SK-N-SH (cell line): ENCODE results near the gene SORCS3. TPM values are rescaled to one million over a fixed set of nuclear protein-coding genes. Genes with fewer than 3 reads are reported as not detected.

Experiments
- CTCF ChIA-PET: fragments of 300-600, 350-600 bp; formaldehyde crosslinking; extraction: SDS; loops from one replicate; lab custom pipeline; 2021; lab: Yijun Ruan, JAX
- POLR2A ChIA-PET: fragments of 350-600 bp; sonication (Branson Sonifier 250); formaldehyde crosslinking; extraction: SDS; loops from one replicate; lab custom pipeline; 2020; ENCODE audit warnings: antibody characterized with exemption, inconsistent platforms; lab: Yijun Ruan, JAX
- DNase-seq: peaks from one replicate; pipeline ENCODE4 v3.0.0; 2012
- H2AFZ ChIP-seq: fragments of 200-600 bp; sonication (generic); 2 replicates; pipeline ENCODE4 v1.8.1; 2016; ENCODE audit warnings: antibody characterized with exemption, mild to moderate bottlenecking, low read depth
- H3F3A ChIP-seq: fragments of 200-600 bp; sonication (generic); replicated peaks from 2 replicates; pipeline ENCODE3; 2016; ENCODE audit warnings: antibody characterized with exemption, mild to moderate bottlenecking; ENCODE audit not compliant: insufficient read depth
- H3K27ac ChIP-seq, 2 experiments: fragments of 200-500 bp in 1 of 2; fragments of 200-600 bp in 1 of 2; sonication (Bioruptor generic) in 1 of 2; sonication (generic), shearing (Covaris generic) in 1 of 2; 2 replicates each; pipeline versions ENCODE4 v1.5.1 to v1.6.1; 2014 to 2016; ENCODE audit warnings: low read depth in 2 of 2, inconsistent platforms in 1 of 2, low read length in 1 of 2, mild to moderate bottlenecking in 1 of 2, mixed read lengths in 1 of 2
- H3K27me3 ChIP-seq: fragments of 200-600 bp; sonication (generic), shearing (Covaris generic); 2 replicates; pipeline ENCODE4 v1.6.1; 2016; ENCODE audit warnings: mixed run types; ENCODE audit not compliant: insufficient read depth
- H3K36me3 ChIP-seq, 2 experiments: fragments of 200-500 bp in 1 of 2; fragments of 200-600 bp in 1 of 2; sonication (Bioruptor generic) in 1 of 2; sonication (generic) in 1 of 2; replicated peaks in 1 of 2; 2 replicates each; pipeline versions ENCODE3 to v1.5.1; 2014 to 2016; ENCODE audit warnings: low read length in 1 of 2, mild to moderate bottlenecking in 1 of 2; ENCODE audit not compliant: insufficient read depth in 2 of 2, control insufficient read depth in 1 of 2
- H3K4me1 ChIP-seq, 2 experiments: fragments of 200-500 bp in 1 of 2; fragments of 200-600 bp in 1 of 2; sonication (Bioruptor generic) in 1 of 2; sonication (generic), shearing (Covaris generic) in 1 of 2; 2 replicates each; pipeline versions ENCODE4 v1.5.1 to v1.6.1; 2014 to 2016; ENCODE audit warnings: low read depth in 1 of 2, low read length in 1 of 2, mixed run types in 1 of 2; ENCODE audit not compliant: insufficient read depth in 2 of 2, control insufficient read depth in 1 of 2
- H3K4me2 ChIP-seq: fragments of 200-600 bp; sonication (generic), shearing (Covaris generic); 2 replicates; pipeline ENCODE4 v1.6.1; 2017; ENCODE audit warnings: mixed run types
- H3K4me3 ChIP-seq, 2 experiments: fragments of 200-500 bp in 1 of 2; fragments of 200-600 bp in 1 of 2; sonication (Bioruptor generic) in 1 of 2; sonication (generic), shearing (Covaris generic) in 1 of 2; 2 replicates each; pipeline versions ENCODE4 v1.5.1 to v1.8.1; 2014 to 2016; ENCODE audit warnings: low read depth in 2 of 2, inconsistent platforms in 1 of 2, low read length in 1 of 2, mild to moderate bottlenecking in 1 of 2, mixed read lengths in 1 of 2, moderate library complexity in 1 of 2
- H3K79me2 ChIP-seq: fragments of 200-600 bp; sonication (generic); 2 replicates; pipeline ENCODE4 v1.8.1; 2017; ENCODE audit warnings: mild to moderate bottlenecking; ENCODE audit not compliant: insufficient read depth
- H3K9ac ChIP-seq: fragments of 200-600 bp; sonication (generic); 2 replicates; pipeline ENCODE4 v1.6.1; 2017; ENCODE audit warnings: mixed run types
- H3K9me2 ChIP-seq: fragments of 200-600 bp; sonication (generic); 2 replicates; pipeline ENCODE4 v1.6.1; 2017; ENCODE audit warnings: mixed run types
- H3K9me3 ChIP-seq: fragments of 200-600 bp; sonication (generic); 2 replicates; pipeline ENCODE4 v1.6.1; 2017; ENCODE audit warnings: mixed run types, mild to moderate bottlenecking, moderate library complexity
- H4K20me1 ChIP-seq: fragments of 200-600 bp; sonication (generic); 2 replicates; pipeline ENCODE4 v1.6.1; 2017; ENCODE audit warnings: mild to moderate bottlenecking, mixed run types; ENCODE audit not compliant: insufficient read depth
- CHD2 ChIP-seq: fragments of 150-350 bp; IDR thresholded peaks from 2 replicates; pipeline ENCODE4 v1.6.1; 2018; ENCODE audit warnings: low read length; ENCODE audit not compliant: partially characterized antibody
- CTCF ChIP-seq: fragments of 200-600 bp; sonication (generic); IDR thresholded peaks from 2 replicates; pipeline ENCODE4 v1.6.1; 2017; ENCODE audit warnings: antibody characterized with exemption, mild to moderate bottlenecking, moderate library complexity
- ELF1 ChIP-seq: IDR thresholded peaks from 2 replicates; pipeline ENCODE4 v1.4.0; 2012
- IRF3 ChIP-seq: fragments of 150-350 bp; IDR thresholded peaks from 2 replicates; pipeline ENCODE4 v1.6.1; 2016; ENCODE audit warnings: mild to moderate bottlenecking, low read depth, low read length
- MAX ChIP-seq: IDR thresholded peaks from 2 replicates; pipeline ENCODE4 v1.4.0; 2012; ENCODE audit warnings: low read depth
- NRF1 ChIP-seq: IDR thresholded peaks from 2 replicates; pipeline ENCODE4 v1.6.1; 2012; ENCODE audit warnings: low read depth, mild to moderate bottlenecking, low read length
- PBX3 ChIP-seq: IDR thresholded peaks from 2 replicates; pipeline ENCODE4; 2012
- POLR2AphosphoS5 ChIP-seq: IDR thresholded peaks from 2 replicates; pipeline ENCODE4 v1.6.1; 2012; ENCODE audit warnings: low read depth, low read length
- RAD21 ChIP-seq: IDR thresholded peaks from 2 replicates; pipeline ENCODE4 v1.6.1; 2012; ENCODE audit warnings: mild to moderate bottlenecking, low read length
- SMC3 ChIP-seq: IDR thresholded peaks from 2 replicates; pipeline ENCODE4 v1.6.1; 2012; ENCODE audit warnings: low read depth, low read length, improper control_type of control experiment
- USF2 ChIP-seq: fragments of 150-350 bp; IDR thresholded peaks from 2 replicates; pipeline ENCODE4 v1.6.1; 2017; ENCODE audit warnings: antibody characterized with exemption, low read length, low read depth, borderline replicate concordance
- WGBS: methylation state at CpG from one replicate; pipeline ENCODE4 v1.1.6; 2017; ENCODE audit warnings: low lambda C conversion rate; 5-methylcytosine and 5-hydroxymethylcytosine counted together
- polyA plus RNA-seq, 3 experiments: library from polyadenylated mRNA; depleted of rRNA; stranded (reverse); fragments of >200 nt; gene quantifications; 2 replicates each; pipeline ENCODE4 v1.2.3, GENCODE V29; 2012

SORCS3 gene
- polyA plus RNA-seq, 1 of the 3 experiments (the other 2 are of a cell fraction): not detected

GRCh38 chr10:104642658-104643302 is 1.7 kb downstream of the SORCS3 start:
- no peaks in the 10 kb centered on the region for H3K79me2 ChIP-seq
- peak overlapping the region; percentile 65; the same call in 1 of the 2 replicates for H2AFZ ChIP-seq
- peak overlapping the region; percentile 28 to 39; a peak in 2 of 4 replicates for H3K4me3 ChIP-seq
- ChIA-PET POLR2A (no interaction called here), CTCF (interaction anchor here (0.6 to 1.7 kb wide), 30 partner anchors 8 to 1547 kb away, joined by 3 to 10 read pairs (median 3); no protein-coding TSS in a partner anchor)
- no peaks in the 10 kb centered on the region for H4K20me1 ChIP-seq
- H3K4me1 ChIP-seq: peaks cover 0 to 18% of the 10 kb centered on the region in 2 experiments; a peak in 1 of 4 replicates
- H3K4me2 ChIP-seq: peak overlapping the region; percentile 60
- no peaks in the 10 kb centered on the region for H3K9me2 ChIP-seq
- no peaks in the 10 kb centered on the region for H3K9me3 ChIP-seq
- H3K27ac ChIP-seq: no peak overlapping the region
- no peaks in the 10 kb centered on the region for H3K36me3 ChIP-seq
- 5% methylated on average over 30 of the region's 43 CpGs for WGBS
- H3K27me3 ChIP-seq: peaks cover 31% of the 10 kb centered on the region
- H3F3A ChIP-seq: no peaks in the 10 kb centered on the region
- DNase-seq: peak; percentile 88
- H3K9ac ChIP-seq: no peak overlapping the region
- TF ChIP-seq CTCF: peak; percentile 55
- no peak for TF ChIP-seq PBX3
- TF ChIP-seq NRF1: no peak
- no peak for TF ChIP-seq IRF3
- TF ChIP-seq ELF1: no peak
- peak; percentile 63 for TF ChIP-seq RAD21
- TF ChIP-seq SMC3: peak; percentile 49; the same call in 1 of the 2 replicates
- peak; percentile 56 for TF ChIP-seq MAX
- no peak for TF ChIP-seq CHD2
- no peak for TF ChIP-seq POLR2AphosphoS5
- no peak for TF ChIP-seq USF2
